Measurements from ENCODE around the gene METAP1. TPM values are rescaled to one million over a fixed set of nuclear protein-coding genes. Genes with fewer than 3 reads are reported as not detected.

Gene METAP1
- total and polyA plus RNA-seq, 2 of the 8 experiments (the other 6 are each of a cell fraction or from before 2014, with no cell fraction given): 50.6 to 85.2 TPM

DNA sequence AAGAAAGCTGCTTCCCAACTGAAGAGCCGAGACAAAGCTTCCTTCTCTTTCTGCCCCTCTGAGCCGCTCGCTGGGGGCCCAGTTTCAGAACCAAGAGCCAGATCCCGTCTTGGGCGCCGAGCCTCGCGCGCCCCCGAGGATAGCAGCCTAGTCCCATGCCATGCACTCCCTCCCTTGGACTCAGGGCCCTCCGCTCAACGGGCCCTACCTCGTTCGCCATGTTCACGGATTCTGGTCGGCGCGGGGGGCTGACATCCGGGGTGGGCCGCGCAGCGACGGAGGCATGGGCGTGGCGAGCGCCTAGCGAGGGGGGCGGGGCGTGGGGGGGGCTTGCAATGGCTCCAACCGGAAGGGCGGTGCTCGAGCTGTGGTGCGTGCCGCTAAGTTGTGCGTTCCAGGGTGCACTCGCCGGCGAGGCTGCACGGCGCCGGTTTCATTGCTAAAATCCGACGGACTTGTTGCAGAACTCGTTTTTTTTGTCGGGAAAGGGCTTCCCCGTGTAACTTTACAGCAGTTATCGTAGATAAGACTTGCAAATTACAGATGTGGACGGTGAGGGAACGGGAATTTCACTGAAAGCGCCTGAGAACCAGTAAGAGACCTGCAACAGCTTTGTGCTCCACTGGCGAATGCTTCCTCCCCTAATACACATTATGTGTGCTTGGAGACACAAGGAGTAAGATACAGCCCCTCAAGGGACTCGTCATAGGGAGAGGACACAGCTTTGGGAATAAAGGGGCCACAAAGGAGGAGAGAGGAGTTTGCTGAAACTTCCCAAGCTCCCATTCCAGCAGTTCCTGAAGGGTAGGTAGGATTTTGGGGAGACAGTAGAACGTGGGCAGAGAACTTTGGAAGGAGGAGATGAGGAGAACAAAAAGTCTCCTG lies 93.2 kb downstream of the METAP1 start, which contains the start of gene ADH5:
Gene ADH5, minus strand, starts transcription at position 308 of the 885 bp plus-strand sequence. Its CDS starts 88 bp downstream, at position 220.
- Histone ChIP-seq H2AK5ac (ENCODE audit: low read depth, low read length) (no peak within 1 kb of the TSS), H2BK5ac (ENCODE audit: low read depth, low read length) (peak within 1 kb of the TSS; percentile 91), H2BK120ac (replicated peaks; ENCODE audit: low read depth, low read length) (no peak within 1 kb of the TSS), H3K9me3 (ENCODE audit: insufficient read depth in 2 of 2, low read depth in 1 of 2, low read length in 1 of 2) (no peaks in the 10 kb centered on the region), H2BK20ac (ENCODE audit: low read length) (no peak within 1 kb of the TSS), H2BK12ac (ENCODE audit: low read depth, low read length) (peak within 1 kb of the TSS; percentile 20; the same call in 1 of the 2 replicates), H3K27me3 (replicated peaks in 1 of 4; ENCODE audit: control insufficient read depth in 3 of 4, extremely low read depth in 1 of 4, insufficient read depth in 3 of 4, low read length in 3 of 4) (no peaks in the 10 kb centered on the region), H2BK15ac (ENCODE audit: low read length) (0 out of 2 replicates have a peak within 1 kb of the TSS, but pooled peaks have one; percentile 65), H3K36me3 (ENCODE audit: control insufficient read depth in 2 of 4, insufficient read depth in 4 of 4, low read length in 3 of 4) (peaks cover 4 to 21% (median 15%) of the 10 kb centered on the region in 4 experiments; a peak in 7 of 8 replicates), H3K9ac (replicated peaks in 1 of 4; ENCODE audit: extremely low read depth in 1 of 4, low read depth in 3 of 4, low read length in 3 of 4) (peak within 1 kb of the TSS; percentile 86 to 97 (median 94)), H3K4me3 (ENCODE audit: extremely low read depth in 1 of 4, insufficient read depth in 2 of 4, low read depth in 3 of 4, low read length in 4 of 4) (peak within 1 kb of the TSS; percentile 63 to 94 (median 82)), H4K5ac (ENCODE audit: insufficient read length, low read depth, low read length) (peak within 1 kb of the TSS; percentile 98), H3K4ac (replicated peaks; ENCODE audit: insufficient read length, low read depth, low read length) (peak within 1 kb of the TSS; percentile 97), H3K23me2 (ENCODE audit: low read depth, low read length) (peaks cover 7% of the 10 kb centered on the region), H3K27ac (ENCODE audit: low read depth, low read length) (peak within 1 kb of the TSS; percentile 93), H4K8ac (ENCODE audit: extremely low read depth, insufficient read depth, low read length) (peak within 1 kb of the TSS; percentile 98), H3K4me1 (replicated peaks in 1 of 4; ENCODE audit: control insufficient read depth in 3 of 4, insufficient read depth in 4 of 4, low read length in 3 of 4) (peaks cover 0 to 4% (median 1%) of the 10 kb centered on the region in 4 experiments; a peak in 1 of 7 replicates), H3K14ac (ENCODE audit: insufficient read length) (no peak within 1 kb of the TSS), H4K91ac (replicated peaks; ENCODE audit: insufficient read length, low read length) (peak within 1 kb of the TSS; percentile 79), H3K79me2 (ENCODE audit: control insufficient read depth in 1 of 2, insufficient read depth in 2 of 2, low read length in 2 of 2) (peaks cover 7 to 57% of the 10 kb centered on the region in 2 experiments; a peak in 3 of 4 replicates), H2AFZ (ENCODE audit: low read length) (peak within 1 kb of the TSS; percentile 99), H4K20me1 (replicated peaks in 1 of 2; ENCODE audit: control insufficient read depth in 1 of 2, insufficient read depth in 2 of 2, low read length in 2 of 2) (peaks cover 2% of the 10 kb centered on the region in 2 experiments), H3K4me2 (ENCODE audit: insufficient read depth in 1 of 2, low read depth in 2 of 2, low read length in 2 of 2) (peak within 1 kb of the TSS; percentile 78 to 79), H3K23ac (ENCODE audit: insufficient read length) (no peak within 1 kb of the TSS), H3K56ac (replicated peaks; ENCODE audit: insufficient read length, low read depth, low read length) (peak within 1 kb of the TSS; percentile 96), H3K79me1 (ENCODE audit: low read depth, low read length) (peaks cover 2% of the 10 kb centered on the region; the same call in 1 of the 2 replicates), H3K18ac (ENCODE audit: extremely low read depth, low read length) (peak within 1 kb of the TSS; percentile 84)
- WGBS, 2 experiments (ENCODE audit: extremely low coverage in 1 of 2, insufficient coverage in 1 of 2, insufficient read length in 1 of 2, insufficient replicate concordance in 2 of 2, low coverage in 1 of 2, low lambda C conversion rate in 2 of 2, missing lambda C conversion rate in 1 of 2): 1% methylated on average over 33 of the region's 53 CpGs; no CpG with 5 or more reads in 1 of the 2 experiments
- FAIRE-seq: no peak
- ChIA-PET CTCF (ENCODE audit: partially characterized antibody) (interaction anchor here (0.8 to 1.9 kb wide), 7 partner anchors 19 to 374 kb away, joined by 3 to 8 read pairs (median 5); no protein-coding TSS in a partner anchor), POLR2A (ENCODE audit: partially characterized antibody) (interaction anchor here (0.6 to 2.1 kb wide), 35 partner anchors 8 to 862 kb away, joined by 3 to 17 read pairs (median 3); partner anchors contain the start of genes EIF4E, H2AZ1, METAP1 and TRMT10A)
- peak; percentile 44 to 84 for DNase-seq (ENCODE audit: low read depth in 1 of 2, low spot score in 2 of 2)
- no peak for TF ChIP-seq SIX5 (IDR thresholded peaks at IDR 0.05; ENCODE audit: low read depth, low read length)
- no peak for TF ChIP-seq GABPA (IDR thresholded peaks at IDR 0.05; ENCODE audit: borderline replicate concordance, insufficient read depth, low read length)
- peak; percentile 41; the same call in 1 of the 2 replicates for TF ChIP-seq CREB1 (IDR thresholded peaks at IDR 0.05)
- TF ChIP-seq EGR1 (IDR thresholded peaks at IDR 0.05; ENCODE audit: borderline replicate concordance, low read depth, low read length): no peak
- TF ChIP-seq EZH2 (IDR thresholded peaks at IDR 0.05; ENCODE audit: low read depth, low read length, severe bottlenecking): no peak
- TF ChIP-seq FOSL1 (IDR thresholded peaks at IDR 0.05; ENCODE audit: insufficient read depth, low read depth, low read length): no peak
- TF ChIP-seq CBX8 (IDR thresholded peaks at IDR 0.05; ENCODE audit: borderline replicate concordance, low read depth, low read length): no peak
- TF ChIP-seq NRF1 (IDR thresholded peaks at IDR 0.05; ENCODE audit: low read depth, low read length): no peak
- no peak for TF ChIP-seq USF2 (IDR thresholded peaks at IDR 0.05; ENCODE audit: low read length)
